B cell (primary cell): Measurements from ENCODE around the gene ABCA4.

Experiments
- CTCF ChIP-seq: fragments of 200-600 bp; IDR thresholded peaks from one replicate; pipeline ENCODE4 v1.8.0; 2022; ENCODE audit warnings: antibody characterized with exemption, mild to moderate bottlenecking
- EZH2 ChIP-seq: IDR thresholded peaks from 2 replicates; pipeline ENCODE4 v1.6.1; 2012; ENCODE audit warnings: borderline replicate concordance, low read depth, mild to moderate bottlenecking, moderate library complexity, low read length; ENCODE audit not compliant: insufficient read depth, poor library complexity, severe bottlenecking

GRCh38 chr1:94036730-94037129, 84.2 kb downstream of the ABCA4 start:
- TF ChIP-seq CTCF (no peak), EZH2 (no peak)
